Right ventricle myocardium inferior (tissue), 1 donor: ENCODE data around the gene IRF4. TPM values are rescaled to one million over a fixed set of nuclear protein-coding genes. Genes with fewer than 3 reads are reported as not detected.
"Not testable (repeated sequence)": the region's sequence is repeated elsewhere in the genome, so short reads cannot be mapped to it uniquely, and the experiment has no call there.

Experiments
- ATAC-seq: fragments of 200-7000 bp; cut with Tn5 transposase; one replicate; pipeline ENCODE4 v1.9.1; 2020; ENCODE audit warnings: mild to moderate bottlenecking, moderate library complexity
- DNase-seq: peaks from one replicate; pipeline ENCODE4 v3.0.0; 2021; ENCODE audit errors: missing footprints
- intact Hi-C: fragments of 100-400 bp; cut with DNase I; formaldehyde crosslinking; loops from one replicate; pipeline ENCODE4 v1.11.0; 2022
- total RNA-seq: library from RNA; stranded (reverse); fragmentation: NEBNext Ultra II Directional; extraction: Animal tissue kit (Norgen Biotek cat#: 25700); gene quantifications from one replicate; pipeline ENCODE4 v1.2.1, GENCODE V29; 2021
- donor health status: DM: no; HTN: yes; CAD: no; lungs with severe emphysema.

IRF4 gene
- total RNA-seq, 1 donor from 2014 or later = 0.68 TPM

- DNase-seq (no peak), ATAC-seq (no peak)
- intact Hi-C loops = no loop called here
These were observed 28.3 kb upstream of the IRF4 start for GRCh38 chr6:363291-363690.

GRCh38 chr6:363909-364308, 27.6 kb upstream of the IRF4 start:
- intact Hi-C loops = no loop called here
- DNase-seq (no peak), ATAC-seq (no peak)

- ATAC-seq = no peak
- intact Hi-C loops = no loop called here
These were observed 26.7 kb upstream of the IRF4 start for GRCh38 chr6:364609-365540.

GRCh38 chr6:365835-366234, 25.7 kb upstream of the IRF4 start:
- no peak for ATAC-seq
- peak; percentile 28 for DNase-seq
- intact Hi-C loops = no loop called here

More at GRCh38 chr6:364609-365540, 26.7 kb upstream of the IRF4 start:
- DNase-seq = no peak

- intact Hi-C loops = no loop called here
- ATAC-seq (peak; percentile 2), DNase-seq (no peak)
These were observed 24.9 kb upstream of the IRF4 start for GRCh38 chr6:366389-367297.

- DNase-seq (no peak), ATAC-seq (peak; percentile 9)
- intact Hi-C loops = no loop called here
These were observed 24.2 kb upstream of the IRF4 start for GRCh38 chr6:367298-367794.

GRCh38 chr6:367891-368630, 23.5 kb upstream of the IRF4 start:
- no peak for ATAC-seq
- intact Hi-C loops = no loop called here
- peak; percentile 50 for DNase-seq

- intact Hi-C loops = no loop called here
- DNase-seq (peak; percentile 58), ATAC-seq (no peak)
These were observed 21.8 kb upstream of the IRF4 start for GRCh38 chr6:369559-370431.

GRCh38 chr6:370555-370954, 21.0 kb upstream of the IRF4 start:
- intact Hi-C loops = no loop called here
- ATAC-seq (no peak), DNase-seq (no peak)

- intact Hi-C loops, ATAC-seq, DNase-seq: not testable (repeated sequence)
These were observed 19.7 kb upstream of the IRF4 start for GRCh38 chr6:371851-372250.

- peak; percentile 68 for DNase-seq
- intact Hi-C loops = no loop called here
- peak; percentile 14 for ATAC-seq
These were observed 19.1 kb upstream of the IRF4 start for GRCh38 chr6:372336-372911.

GRCh38 chr6:373031-373430, 18.5 kb upstream of the IRF4 start:
- intact Hi-C loops = no loop called here
- peak; percentile 67 for DNase-seq
- ATAC-seq = no peak

- DNase-seq (peak; percentile 69), ATAC-seq (peak; percentile 21)
- intact Hi-C loops = no loop called here
These were observed 17.5 kb upstream of the IRF4 start for GRCh38 chr6:373773-374724.

- ATAC-seq = no peak
- no peak for DNase-seq
- intact Hi-C loops = loop anchor here (5.0 kb wide), 1 partner anchor 78 kb away; no protein-coding TSS in a partner anchor
These were observed 16.6 kb upstream of the IRF4 start for GRCh38 chr6:374956-375355.

GRCh38 chr6:376827-377640, 14.5 kb upstream of the IRF4 start:
- no peak for DNase-seq
- intact Hi-C loops = loop anchor here (5.0 kb wide), 1 partner anchor 80 kb away; no protein-coding TSS in a partner anchor
- no peak for ATAC-seq
